Keratinocyte (primary cell): Measurements from ENCODE around the gene CDC20B. TPM values are rescaled to one million over a fixed set of nuclear protein-coding genes. Genes with fewer than 3 reads are reported as not detected.

ENCODE experiments used
- DNase-seq: peaks from one replicate; pipeline ENCODE4 v3.0.0-alpha.2; 2011; ENCODE audit warnings: low read depth, missing footprints, low spot score
- FAIRE-seq: peaks from 2 replicates; lab custom pipeline; 2011; peaks lifted over from hg19 to GRCh38; lab: Jason Lieb, UNC
- H2AFZ ChIP-seq: 2 replicates; pipeline ENCODE4 v1.6.0; 2012; ENCODE audit warnings: low read length, control low read depth, inconsistent platforms; ENCODE audit not compliant: control insufficient read depth
- H3K27ac ChIP-seq: 2 replicates; pipeline ENCODE4 v1.5.1; 2011; ENCODE audit warnings: low read length; ENCODE audit not compliant: control insufficient read depth, insufficient read depth
- H3K27me3 ChIP-seq: 3 replicates; pipeline ENCODE4 v1.6.0; 2011; ENCODE audit warnings: low read length; ENCODE audit not compliant: control insufficient read depth, insufficient read depth; ENCODE audit errors: extremely low read depth
- H3K36me3 ChIP-seq, 2 experiments: 2 replicates in 1 of 2; 3 replicates in 1 of 2; pipeline ENCODE4 v1.5.1; 2011; ENCODE audit warnings: low read length in 2 of 2, mild to moderate bottlenecking in 1 of 2; ENCODE audit not compliant: control insufficient read depth in 2 of 2, insufficient read depth in 2 of 2; ENCODE audit errors: extremely low read depth in 1 of 2
- H3K4me1 ChIP-seq: 3 replicates; pipeline ENCODE4 v1.5.1; 2011; ENCODE audit warnings: low read length; ENCODE audit not compliant: control insufficient read depth, insufficient read depth; ENCODE audit errors: extremely low read depth
- H3K4me2 ChIP-seq: 3 replicates; pipeline ENCODE4 v1.6.0; 2011; ENCODE audit warnings: low read depth, low read length; ENCODE audit not compliant: control insufficient read depth, insufficient read depth; ENCODE audit errors: extremely low read depth
- H3K4me3 ChIP-seq, 3 experiments: fragments of 200-600 bp in 1 of 3; sonication (generic) in 1 of 3; 2 replicates in 2 of 3; 3 replicates in 1 of 3; pipeline ENCODE4 v1.5.1; 2011 to 2016; ENCODE audit warnings: low read length in 3 of 3, mild to moderate bottlenecking in 3 of 3, control low read depth in 2 of 3, inconsistent platforms in 1 of 3, low read depth in 1 of 3, mixed read lengths in 1 of 3, mixed run types in 1 of 3, moderate library complexity in 1 of 3; ENCODE audit not compliant: control insufficient read depth in 2 of 3, insufficient read depth in 2 of 3; ENCODE audit errors: extremely low read depth in 1 of 3
- H3K79me2 ChIP-seq: 2 replicates; pipeline ENCODE4 v1.6.0; 2012; ENCODE audit warnings: low read length; ENCODE audit not compliant: control insufficient read depth, insufficient read depth
- H3K9ac ChIP-seq: 3 replicates; pipeline ENCODE4 v1.6.0; 2011; ENCODE audit warnings: low read length; ENCODE audit not compliant: control insufficient read depth, insufficient read depth; ENCODE audit errors: extremely low read depth
- H3K9me1 ChIP-seq: 3 replicates; pipeline ENCODE4 v1.6.0; 2011; ENCODE audit warnings: low read length; ENCODE audit not compliant: control insufficient read depth, insufficient read depth; ENCODE audit errors: extremely low read depth
- H3K9me3 ChIP-seq: 2 replicates; pipeline ENCODE4 v1.5.1; 2012; ENCODE audit warnings: low read depth, low read length; ENCODE audit not compliant: control insufficient read depth
- H4K20me1 ChIP-seq: 3 replicates; pipeline ENCODE4 v1.6.0; 2011; ENCODE audit warnings: low read length; ENCODE audit not compliant: control insufficient read depth, insufficient read depth; ENCODE audit errors: extremely low read depth
- EZH2 ChIP-seq: IDR thresholded peaks from one replicate; pipeline ENCODE4 v1.6.1; 2012; ENCODE audit warnings: inconsistent platforms, mild to moderate bottlenecking, low read length, moderate library complexity
- dilution Hi-C: fragments of 300-500 bp; cut with MboI; formaldehyde crosslinking; loops from one replicate; pipeline ENCODE4 v1.7.0; 2020; ENCODE audit warnings: low sequenced_read_pairs; ENCODE audit not compliant: extremely low pct_ligation_motif_present
- polyA plus RNA-seq, 5 experiments: library from polyadenylated mRNA; depleted of rRNA in 3 of 5; stranded (reverse) in 3 of 5; stranded (forward) in 1 of 5; unstranded in 1 of 5; fragments of >200 nt; gene quantifications; 1 replicate in 1 of 5; 2 replicates in 3 of 5; 3 replicates in 1 of 5; pipeline versions ENCODE4 v1.2.1 to v1.2.3, GENCODE V29; 2011 to 2012; ENCODE audit warnings: missing spikeins in 2 of 5, low read depth in 1 of 5, low replicate concordance in 1 of 5
- TF ChIP-seq, protein P1 (sequence below), 3 experiments: IDR thresholded peaks in 1 of 3; conservative IDR thresholded peaks in 1 of 3; optimal IDR thresholded peaks in 1 of 3; 2 replicates in 2 of 3; 3 replicates in 1 of 3; pipeline versions ENCODE3 to v1.5.1; 2011; ENCODE audit warnings: low read length in 3 of 3, mild to moderate bottlenecking in 3 of 3, moderate library complexity in 2 of 3, control low read depth in 1 of 3, inconsistent platforms in 1 of 3; ENCODE audit not compliant: insufficient read depth in 2 of 3; ENCODE audit errors: extremely low read depth in 1 of 3

The CDC20B gene
- polyA plus RNA-seq, 1 donor (not counting 4 experiments of a cell fraction or from before 2014, with no cell fraction given) = 0.03 TPM

DNA sequence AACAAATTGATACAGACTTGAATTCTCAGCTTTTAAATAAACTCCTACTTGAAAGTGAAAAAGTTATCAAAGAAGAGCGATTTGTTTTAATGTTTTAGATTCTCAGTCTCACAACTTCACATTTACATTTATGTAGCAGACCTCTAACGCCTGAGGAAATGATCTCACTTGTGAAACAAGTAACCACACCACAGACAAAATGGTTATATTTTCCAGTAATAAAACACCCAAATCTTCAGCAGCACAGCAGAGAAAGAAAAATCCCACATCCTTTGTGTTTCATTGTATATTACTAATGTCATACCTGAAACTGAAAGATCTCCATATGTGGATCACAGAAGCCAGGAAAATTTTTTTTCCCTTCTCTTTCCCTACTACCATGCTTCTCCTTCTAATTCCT lies 100.3 kb downstream of the CDC20B start:
- Histone ChIP-seq H3K4me2 (no peak overlapping the region), H3K4me1 (no peaks in the 10 kb centered on the region), H3K9ac (no peak overlapping the region), H3K9me3 (no peaks in the 10 kb centered on the region), H3K4me3 (no peak overlapping the region), H3K36me3 (no peaks in the 10 kb centered on the region), H3K27me3 (peaks cover 4% of the 10 kb centered on the region), H3K27ac (no peak overlapping the region), H4K20me1 (no peaks in the 10 kb centered on the region), H3K79me2 (no peaks in the 10 kb centered on the region), H2AFZ (no peak overlapping the region), H3K9me1 (no peaks in the 10 kb centered on the region)
- DNase-seq = no peak
- no peak for FAIRE-seq
- dilution Hi-C loops = no loop called here
- TF ChIP-seq, protein P1, sequence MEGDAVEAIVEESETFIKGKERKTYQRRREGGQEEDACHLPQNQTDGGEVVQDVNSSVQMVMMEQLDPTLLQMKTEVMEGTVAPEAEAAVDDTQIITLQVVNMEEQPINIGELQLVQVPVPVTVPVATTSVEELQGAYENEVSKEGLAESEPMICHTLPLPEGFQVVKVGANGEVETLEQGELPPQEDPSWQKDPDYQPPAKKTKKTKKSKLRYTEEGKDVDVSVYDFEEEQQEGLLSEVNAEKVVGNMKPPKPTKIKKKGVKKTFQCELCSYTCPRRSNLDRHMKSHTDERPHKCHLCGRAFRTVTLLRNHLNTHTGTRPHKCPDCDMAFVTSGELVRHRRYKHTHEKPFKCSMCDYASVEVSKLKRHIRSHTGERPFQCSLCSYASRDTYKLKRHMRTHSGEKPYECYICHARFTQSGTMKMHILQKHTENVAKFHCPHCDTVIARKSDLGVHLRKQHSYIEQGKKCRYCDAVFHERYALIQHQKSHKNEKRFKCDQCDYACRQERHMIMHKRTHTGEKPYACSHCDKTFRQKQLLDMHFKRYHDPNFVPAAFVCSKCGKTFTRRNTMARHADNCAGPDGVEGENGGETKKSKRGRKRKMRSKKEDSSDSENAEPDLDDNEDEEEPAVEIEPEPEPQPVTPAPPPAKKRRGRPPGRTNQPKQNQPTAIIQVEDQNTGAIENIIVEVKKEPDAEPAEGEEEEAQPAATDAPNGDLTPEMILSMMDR (optimal IDR thresholded peaks at IDR 0.05 in 1 of 3, IDR thresholded peaks at IDR 0.05 in 1 of 3, conservative IDR thresholded peaks at IDR 0.05 in 1 of 3; ENCODE audit: extremely low read depth in 1 of 3, insufficient read depth in 2 of 3, low read length in 3 of 3) = no peak
- TF ChIP-seq EZH2 = no peak

DNA sequence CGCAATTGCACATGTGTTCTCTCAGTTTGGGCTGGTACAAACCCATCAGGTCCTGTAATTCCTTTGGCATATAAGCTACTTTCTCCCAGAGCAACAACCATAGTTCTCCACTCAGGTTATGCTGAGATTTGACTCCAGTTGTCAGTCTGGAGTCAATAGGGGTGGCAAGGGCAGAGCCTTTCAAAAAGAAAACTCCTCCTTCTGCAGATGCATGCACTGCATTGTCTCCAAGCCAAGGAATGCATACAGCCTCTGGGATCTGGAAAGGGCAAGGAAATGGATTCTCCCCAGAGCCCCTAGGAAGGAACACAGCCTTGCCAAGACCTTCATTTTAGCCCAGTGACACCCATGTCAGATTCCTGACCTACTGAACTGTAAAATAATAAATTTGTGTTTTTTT lies 101.6 kb downstream of the CDC20B start:
- no peak for DNase-seq
- Histone ChIP-seq H3K9me1 (no peaks in the 10 kb centered on the region), H3K27me3 (peaks cover 4% of the 10 kb centered on the region), H2AFZ (no peak overlapping the region), H3K4me1 (no peaks in the 10 kb centered on the region), H3K79me2 (no peaks in the 10 kb centered on the region), H3K36me3 (no peaks in the 10 kb centered on the region), H3K4me2 (no peak overlapping the region), H4K20me1 (no peaks in the 10 kb centered on the region), H3K4me3 (no peak overlapping the region), H3K9ac (no peak overlapping the region), H3K27ac (no peak overlapping the region), H3K9me3 (no peaks in the 10 kb centered on the region)
- FAIRE-seq = no peak
- TF ChIP-seq, protein P1 (optimal IDR thresholded peaks at IDR 0.05 in 1 of 3, IDR thresholded peaks at IDR 0.05 in 1 of 3, conservative IDR thresholded peaks at IDR 0.05 in 1 of 3; ENCODE audit: extremely low read depth in 1 of 3, insufficient read depth in 2 of 3, low read length in 3 of 3) = no peak
- no peak for TF ChIP-seq EZH2
- dilution Hi-C loops = no loop called here
